ENCODE data around the gene SLC2A1. TPM values are rescaled to one million over a fixed set of nuclear protein-coding genes. Genes with fewer than 3 reads are reported as not detected.

The SLC2A1 gene
- 50.7 TPM for total RNA-seq

DNA sequence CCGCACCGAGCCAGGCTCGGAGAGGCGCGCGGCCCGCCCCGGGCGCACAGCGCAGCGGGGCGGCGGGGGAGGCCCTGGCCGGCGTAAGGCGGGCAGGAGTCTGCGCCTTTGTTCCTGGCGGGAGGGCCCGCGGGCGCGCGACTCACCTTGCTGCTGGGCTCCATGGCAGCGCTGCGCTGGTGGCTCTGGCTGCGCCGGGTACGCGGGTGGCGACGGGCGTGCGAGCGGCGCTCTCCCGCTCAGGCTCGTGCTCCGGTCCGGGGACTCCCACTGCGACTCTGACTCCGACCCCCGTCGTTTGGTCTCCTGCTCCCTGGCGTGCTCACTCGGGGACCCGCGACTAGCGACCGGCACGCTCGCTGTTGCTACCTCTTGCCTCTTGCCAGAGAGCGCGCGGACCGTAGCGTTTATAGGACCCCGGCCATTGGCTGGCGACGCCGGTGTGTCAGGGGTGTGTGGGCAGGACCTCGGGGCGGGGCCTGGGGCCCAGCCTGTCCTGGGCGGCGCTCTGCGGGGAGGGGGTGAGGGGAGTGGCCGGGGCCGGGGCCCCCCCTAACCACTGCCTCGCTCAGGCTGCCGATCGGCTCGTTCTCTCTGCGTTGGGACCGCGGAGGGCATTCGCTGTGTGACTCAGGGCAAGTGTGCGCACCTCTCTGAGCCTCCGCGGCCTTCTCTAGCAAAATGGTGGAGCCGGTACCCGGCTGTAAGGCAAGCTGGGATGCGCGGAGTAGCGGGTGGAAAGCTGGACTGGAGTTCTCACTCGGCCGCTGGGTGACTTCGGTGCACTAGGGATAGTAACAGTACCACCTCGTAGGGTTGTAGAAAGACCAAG lies at the start of gene SLC2A1:
TSS of gene SLC2A1 (minus strand) at position 381 of the 832 bp plus-strand sequence. CDS start at position 164, 217 bp downstream.

Small RNA genes lying within 50 kb of the gene (small RNA-seq; reads per million reads assigned to genes)
- not detected for gene RNU6-880P

Other genes with a start within 250 kb of the SLC2A1 start
- 1.2 TPM for gene CLDN19, start 218.6 kb downstream of the SLC2A1 start, total RNA-seq
- gene P3H1, start 191.8 kb downstream of the SLC2A1 start, total RNA-seq: 12.7 TPM
- 13.6 TPM for gene C1orf50, start 191.6 kb downstream of the SLC2A1 start, total RNA-seq
- gene TMEM269, start 173.9 kb downstream of the SLC2A1 start, total RNA-seq: 0.46 TPM
- 8.1 TPM for gene ERMAP, start 141.7 kb downstream of the SLC2A1 start, total RNA-seq
- 39.9 TPM for gene SVBP, start 141.5 kb downstream of the SLC2A1 start, total RNA-seq
- gene ZNF691, start 112.3 kb downstream of the SLC2A1 start, total RNA-seq: 7.4 TPM
- 60.4 TPM for gene EBNA1BP2, start 213.4 kb upstream of the SLC2A1 start, total RNA-seq
- 6.2 TPM for gene CFAP57, start 213.5 kb upstream of the SLC2A1 start, total RNA-seq

Data from diencephalon (tissue), 1 donor.